ENCODE measurements around the gene RALGPS1. TPM values are rescaled to one million over a fixed set of nuclear protein-coding genes. Genes with fewer than 3 reads are reported as not detected.

The RALGPS1 gene
- polyA plus RNA-seq, 1 of the 3 experiments (the other 2 are of a cell fraction): 3.9 TPM

GRCh38 chr9:127027694-127028093 is 113.1 kb downstream of the RALGPS1 start (continued):
- TF ChIP-seq, protein P1, sequence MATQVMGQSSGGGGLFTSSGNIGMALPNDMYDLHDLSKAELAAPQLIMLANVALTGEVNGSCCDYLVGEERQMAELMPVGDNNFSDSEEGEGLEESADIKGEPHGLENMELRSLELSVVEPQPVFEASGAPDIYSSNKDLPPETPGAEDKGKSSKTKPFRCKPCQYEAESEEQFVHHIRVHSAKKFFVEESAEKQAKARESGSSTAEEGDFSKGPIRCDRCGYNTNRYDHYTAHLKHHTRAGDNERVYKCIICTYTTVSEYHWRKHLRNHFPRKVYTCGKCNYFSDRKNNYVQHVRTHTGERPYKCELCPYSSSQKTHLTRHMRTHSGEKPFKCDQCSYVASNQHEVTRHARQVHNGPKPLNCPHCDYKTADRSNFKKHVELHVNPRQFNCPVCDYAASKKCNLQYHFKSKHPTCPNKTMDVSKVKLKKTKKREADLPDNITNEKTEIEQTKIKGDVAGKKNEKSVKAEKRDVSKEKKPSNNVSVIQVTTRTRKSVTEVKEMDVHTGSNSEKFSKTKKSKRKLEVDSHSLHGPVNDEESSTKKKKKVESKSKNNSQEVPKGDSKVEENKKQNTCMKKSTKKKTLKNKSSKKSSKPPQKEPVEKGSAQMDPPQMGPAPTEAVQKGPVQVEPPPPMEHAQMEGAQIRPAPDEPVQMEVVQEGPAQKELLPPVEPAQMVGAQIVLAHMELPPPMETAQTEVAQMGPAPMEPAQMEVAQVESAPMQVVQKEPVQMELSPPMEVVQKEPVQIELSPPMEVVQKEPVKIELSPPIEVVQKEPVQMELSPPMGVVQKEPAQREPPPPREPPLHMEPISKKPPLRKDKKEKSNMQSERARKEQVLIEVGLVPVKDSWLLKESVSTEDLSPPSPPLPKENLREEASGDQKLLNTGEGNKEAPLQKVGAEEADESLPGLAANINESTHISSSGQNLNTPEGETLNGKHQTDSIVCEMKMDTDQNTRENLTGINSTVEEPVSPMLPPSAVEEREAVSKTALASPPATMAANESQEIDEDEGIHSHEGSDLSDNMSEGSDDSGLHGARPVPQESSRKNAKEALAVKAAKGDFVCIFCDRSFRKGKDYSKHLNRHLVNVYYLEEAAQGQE (IDR thresholded peaks at IDR 0.05; ENCODE audit: low read depth, low read length): no peak
- TF ChIP-seq RCOR1 (IDR thresholded peaks at IDR 0.05; ENCODE audit: low read length) (no peak), RXRA (IDR thresholded peaks at IDR 0.05; ENCODE audit: borderline replicate concordance, low read depth) (no peak), TCF12 (IDR thresholded peaks at IDR 0.05) (no peak), FOXJ3 (CRISPR knock-in tag; IDR thresholded peaks at IDR 0.05) (no peak)

GRCh38 chr9:127029548-127029947 is 115.0 kb downstream of the RALGPS1 start:
- WGBS (ENCODE audit: low lambda C conversion rate): 89% methylated on average over 10 of the region's 11 CpGs
- Histone ChIP-seq H2AFZ (ENCODE audit: low read depth) (no peak overlapping the region), H3K9me3 (no peaks in the 10 kb centered on the region), H3K9me2 (no peaks in the 10 kb centered on the region), H3K79me2 (ENCODE audit: insufficient read depth) (no peaks in the 10 kb centered on the region), H3K4me1 (ENCODE audit: control insufficient read depth in 1 of 2, insufficient read depth in 2 of 2, low read depth in 1 of 2, low read length in 1 of 2) (peaks cover 0 to 35% of the 10 kb centered on the region in 2 experiments; a peak in 2 of 4 replicates), H3F3A (replicated peaks; ENCODE audit: insufficient read depth) (no peaks in the 10 kb centered on the region), H3K4me3 (ENCODE audit: low read depth in 2 of 2, low read length in 1 of 2) (no peak overlapping the region), H3K27me3 (ENCODE audit: insufficient read depth) (no peaks in the 10 kb centered on the region), H4K20me1 (ENCODE audit: insufficient read depth) (no peaks in the 10 kb centered on the region), H3K36me3 (replicated peaks in 1 of 2; ENCODE audit: control insufficient read depth in 1 of 2, insufficient read depth in 2 of 2, low read length in 1 of 2) (no peaks in the 10 kb centered on the region), H3K9ac (no peak overlapping the region), H3K27ac (ENCODE audit: low read depth in 2 of 2, low read length in 1 of 2) (no peak overlapping the region), H3K4me2 (no peak overlapping the region)
- CTCF ChIA-PET: no interaction called here
- DNase-seq: no peak
- TF ChIP-seq JUND (IDR thresholded peaks at IDR 0.05): no peak
- TF ChIP-seq FOSL2 (IDR thresholded peaks at IDR 0.05; ENCODE audit: borderline replicate concordance, low read depth): no peak
- no peak for TF ChIP-seq RAD21 (IDR thresholded peaks at IDR 0.05; ENCODE audit: low read length)
- no peak for TF ChIP-seq GATA2 (CRISPR knock-in tag; IDR thresholded peaks at IDR 0.05)
- TF ChIP-seq, protein P2, sequence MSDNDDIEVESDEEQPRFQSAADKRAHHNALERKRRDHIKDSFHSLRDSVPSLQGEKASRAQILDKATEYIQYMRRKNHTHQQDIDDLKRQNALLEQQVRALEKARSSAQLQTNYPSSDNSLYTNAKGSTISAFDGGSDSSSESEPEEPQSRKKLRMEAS (IDR thresholded peaks at IDR 0.05; ENCODE audit: low read depth): no peak
- TF ChIP-seq TCF12 (IDR thresholded peaks at IDR 0.05): no peak
- TF ChIP-seq IRF3 (IDR thresholded peaks at IDR 0.05; ENCODE audit: low read depth, low read length): no peak
- no peak for TF ChIP-seq TEAD4 (IDR thresholded peaks at IDR 0.05; ENCODE audit: borderline replicate concordance, insufficient read depth)
- POLR2A ChIA-PET: no interaction called here
